DMS79 (cell line): ENCODE data around the gene BNIP3.

Experiments used
- DNase-seq: peaks from one replicate; lab custom pipeline; 2025; lab: John Stamatoyannopoulos, UW

BNIP3 gene

DNA sequence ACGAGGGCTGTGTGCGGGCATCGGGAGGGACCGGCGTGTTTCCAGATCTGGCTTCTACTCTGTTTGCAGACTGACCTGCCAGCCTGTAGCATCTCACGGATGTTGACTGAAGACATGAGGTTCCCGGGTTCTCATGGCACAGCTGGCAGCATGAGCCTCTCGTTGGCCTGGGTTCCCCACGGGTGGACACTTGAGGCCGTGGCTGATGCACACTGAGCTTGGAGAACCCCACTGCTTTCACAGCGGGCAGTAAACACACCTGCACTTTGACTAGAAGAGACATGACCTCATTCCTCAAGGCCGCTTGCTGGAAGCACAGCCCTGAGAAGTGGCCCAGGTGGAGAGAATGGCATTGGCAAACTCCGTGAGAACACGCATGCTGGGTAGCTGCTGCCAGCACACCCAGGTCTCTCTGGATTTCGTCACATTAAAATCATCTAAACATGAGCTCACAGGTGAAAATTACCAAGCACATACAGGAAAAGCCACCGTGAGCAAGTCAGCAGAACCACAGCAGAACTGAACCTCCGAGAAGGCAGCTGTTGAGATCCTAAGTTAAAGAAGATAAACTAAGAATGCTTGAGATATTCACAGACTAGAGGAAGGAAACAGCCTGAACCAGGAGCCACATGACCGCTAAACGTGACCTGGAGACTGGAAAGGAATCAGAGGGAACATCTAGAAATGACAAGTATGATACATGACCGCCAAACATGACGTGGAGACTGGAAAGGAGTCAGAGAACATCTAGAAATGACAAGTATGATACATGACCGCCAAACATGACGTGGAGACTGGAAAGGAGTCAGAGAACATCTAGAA lies 32.5 kb downstream of the BNIP3 start:
- no peak for DNase-seq

GRCh38 chr10:131948501-131948900 lies 33.2 kb downstream of the BNIP3 start:
- DNase-seq, result no peak

DNA sequence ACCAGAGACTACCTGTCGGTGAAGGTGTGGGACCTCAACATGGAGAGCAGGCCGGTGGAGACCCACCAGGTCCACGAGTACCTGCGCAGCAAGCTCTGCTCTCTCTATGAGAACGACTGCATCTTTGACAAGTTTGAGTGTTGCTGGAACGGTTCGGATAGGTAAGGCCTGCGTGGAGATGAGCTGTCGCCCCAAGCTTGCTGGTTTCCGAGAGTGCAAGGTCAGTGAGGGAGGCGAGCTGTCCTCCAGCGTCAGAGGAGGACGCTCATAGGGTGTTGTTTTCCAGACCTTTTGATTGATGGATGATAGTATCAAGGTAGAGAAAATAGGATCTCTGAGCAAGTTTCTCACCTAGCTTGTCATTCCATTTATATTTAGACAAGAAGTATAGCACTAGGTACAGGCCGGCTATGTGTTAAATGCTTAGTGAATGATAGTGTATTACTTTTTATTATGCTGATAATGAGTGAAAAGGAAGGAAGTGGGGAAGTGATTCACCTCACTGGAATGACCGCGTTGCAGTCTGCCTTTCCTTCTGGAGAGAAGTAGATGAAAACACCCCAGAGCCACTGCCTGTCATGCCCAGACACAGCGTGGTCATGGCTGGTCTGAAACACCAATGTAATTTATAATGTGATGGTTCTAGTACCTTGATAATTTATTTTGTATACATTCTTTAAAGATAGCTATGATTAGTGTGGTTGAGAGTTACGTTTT lies 33.9 kb downstream of the BNIP3 start:
- DNase-seq, result no peak

DNA sequence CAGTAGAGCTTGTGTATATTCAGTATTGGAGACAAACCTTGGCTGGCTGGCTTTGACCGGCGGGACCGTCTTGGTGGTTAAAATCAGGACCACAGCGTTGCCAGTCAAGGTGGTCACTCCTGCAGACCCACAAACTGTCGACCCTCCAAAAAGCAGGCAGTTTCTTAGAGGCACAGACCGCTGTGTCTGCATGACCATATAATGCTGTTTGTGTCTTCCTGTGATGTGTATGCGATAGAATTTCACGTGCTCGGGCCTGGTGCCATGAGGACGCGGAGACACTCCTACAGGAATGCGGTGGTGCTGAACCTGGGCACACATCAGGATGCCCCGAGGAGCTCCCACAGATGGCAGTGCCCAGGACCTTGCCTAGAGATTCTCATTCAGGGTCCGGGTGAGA lies 34.8 kb downstream of the BNIP3 start:
- no peak for DNase-seq

- DNase-seq, result no peak
These were observed 35.4 kb downstream of the BNIP3 start for GRCh38 chr10:131946321-131946751.

DNA sequence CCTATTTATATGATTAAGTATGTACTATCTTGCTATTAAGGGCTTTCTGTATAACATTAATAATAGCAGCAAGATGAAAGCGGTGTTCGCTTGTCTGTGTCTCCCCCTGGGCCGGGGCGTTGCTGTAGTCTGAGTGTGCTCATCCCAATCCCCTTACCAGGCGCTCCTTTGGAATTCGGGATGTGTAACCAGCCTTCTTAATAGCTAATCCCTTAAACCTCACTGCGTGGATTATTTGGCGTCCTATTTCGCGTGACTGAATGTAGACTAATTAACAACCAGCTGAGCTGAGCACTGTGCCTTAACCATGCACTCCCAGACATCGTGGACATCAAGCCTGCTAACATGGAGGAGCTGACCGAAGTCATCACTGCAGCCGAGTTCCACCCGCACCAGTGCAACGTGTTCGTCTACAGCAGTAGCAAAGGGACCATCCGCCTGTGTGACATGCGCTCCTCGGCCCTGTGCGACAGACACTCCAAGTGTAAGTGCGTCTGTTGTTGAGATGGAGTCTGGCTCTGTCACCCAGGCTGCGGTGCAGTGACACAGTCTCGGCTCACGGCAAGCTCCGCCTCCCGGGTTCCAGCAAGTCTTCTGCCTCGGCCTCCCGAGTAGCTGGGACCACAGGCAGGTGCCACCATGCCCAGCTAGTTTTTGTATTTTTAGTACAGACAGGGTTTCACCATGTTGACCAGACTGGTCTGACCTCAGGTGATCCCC lies 36.6 kb downstream of the BNIP3 start:
- no peak for DNase-seq

DNA sequence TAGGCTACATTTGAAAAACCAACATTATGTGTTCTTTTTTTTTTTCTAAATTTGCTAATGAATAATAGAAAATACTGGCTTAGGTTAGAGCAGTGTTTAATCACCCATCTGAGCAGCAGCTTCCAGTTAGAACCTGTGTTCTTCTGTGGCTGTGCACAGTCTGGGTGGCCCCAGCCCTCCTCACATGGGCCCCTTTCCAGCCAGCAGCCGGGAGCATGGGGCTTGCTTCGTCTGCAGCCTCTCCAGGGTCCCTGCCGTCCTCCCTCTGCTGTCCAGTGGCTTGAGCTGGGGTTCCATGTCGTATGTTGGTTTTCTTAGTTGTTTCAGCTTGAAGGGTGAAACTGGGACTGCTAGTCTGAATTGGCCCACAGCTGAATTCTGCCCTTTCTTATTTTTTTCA lies 37.3 kb downstream of the BNIP3 start:
- DNase-seq, result no peak

DNA sequence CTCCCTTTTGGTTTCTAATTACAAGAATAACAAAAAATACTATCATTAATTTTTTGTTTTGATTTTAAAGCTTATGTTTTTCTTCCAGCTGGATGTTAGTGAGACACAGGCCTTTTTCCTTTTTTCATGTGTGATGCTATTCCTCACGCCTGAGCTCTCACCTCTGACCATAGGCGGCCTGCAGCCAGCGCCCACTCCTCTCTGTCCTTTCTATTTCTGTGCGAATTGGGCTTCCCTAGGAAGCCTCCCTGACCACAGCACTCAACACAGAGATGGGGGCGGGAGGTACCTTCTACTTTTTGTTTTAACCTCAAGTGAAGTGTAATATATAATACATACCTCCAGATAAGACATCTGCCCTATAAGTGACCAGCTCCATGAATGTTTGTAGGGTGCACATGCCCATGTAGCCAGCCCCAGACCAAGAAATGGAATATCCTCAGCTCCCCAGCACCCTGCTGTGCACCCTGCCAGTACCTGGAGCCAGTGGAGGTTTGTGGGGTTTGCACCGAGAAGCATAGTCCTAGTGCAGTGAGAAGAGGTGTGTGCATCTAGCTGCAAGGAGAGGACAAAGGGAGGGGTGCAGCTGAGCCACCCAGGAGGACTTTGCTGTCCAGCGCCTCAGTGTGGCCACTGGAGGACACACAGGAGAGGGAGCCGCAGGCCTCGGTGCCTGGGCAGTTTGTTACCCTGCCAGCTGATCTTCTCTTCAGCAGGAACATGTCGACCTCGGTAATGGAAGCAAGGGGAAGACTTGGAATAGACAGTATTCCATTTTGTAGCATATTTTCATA lies 38.5 kb downstream of the BNIP3 start:
- DNase-seq, result no peak

- no peak for DNase-seq
These were observed 39.3 kb downstream of the BNIP3 start for GRCh38 chr10:131942455-131942854.

DNA sequence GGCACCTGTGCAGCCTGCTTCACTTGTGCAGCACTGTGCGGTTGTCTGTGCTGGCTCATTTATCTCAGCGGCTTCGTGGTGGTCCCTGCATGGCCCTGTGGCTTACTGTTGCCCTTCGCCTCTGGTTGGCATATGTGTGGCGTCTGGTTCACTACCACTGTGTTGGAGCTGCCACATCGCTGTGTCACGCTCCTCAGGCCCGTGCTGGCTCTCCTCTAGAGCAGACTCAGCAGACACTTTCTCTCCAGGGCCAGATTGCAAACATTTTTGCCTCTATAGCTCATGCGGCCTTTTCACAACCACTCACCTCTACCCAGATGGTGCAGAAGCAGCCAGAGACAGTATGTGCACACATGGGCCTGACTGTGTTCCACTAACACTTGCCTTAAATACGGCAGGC lies 43.0 kb downstream of the BNIP3 start:
- no peak for DNase-seq

- DNase-seq, result no peak
These were observed 43.9 kb downstream of the BNIP3 start for GRCh38 chr10:131937836-131938235.

DNA sequence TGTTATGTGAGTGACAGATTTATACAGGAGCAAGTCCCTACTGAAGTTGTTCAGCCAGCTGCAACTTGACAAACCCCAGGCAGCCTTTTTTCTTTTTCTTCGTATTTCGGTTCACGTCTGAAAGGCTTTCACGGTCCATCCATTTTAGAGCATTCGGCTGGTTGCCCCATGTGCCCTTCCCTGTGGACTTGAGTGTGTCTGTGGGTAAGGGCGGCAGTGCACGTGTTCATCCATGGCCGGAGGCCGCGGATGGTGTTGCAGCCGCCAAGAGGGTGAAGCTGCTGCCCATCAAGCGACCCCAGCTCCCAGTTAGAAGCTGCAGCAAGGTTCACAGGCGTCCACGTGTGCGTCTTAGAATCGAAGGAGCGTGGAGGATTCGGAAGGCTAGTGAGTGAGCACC lies 45.0 kb downstream of the BNIP3 start:
- no peak for DNase-seq

DNA sequence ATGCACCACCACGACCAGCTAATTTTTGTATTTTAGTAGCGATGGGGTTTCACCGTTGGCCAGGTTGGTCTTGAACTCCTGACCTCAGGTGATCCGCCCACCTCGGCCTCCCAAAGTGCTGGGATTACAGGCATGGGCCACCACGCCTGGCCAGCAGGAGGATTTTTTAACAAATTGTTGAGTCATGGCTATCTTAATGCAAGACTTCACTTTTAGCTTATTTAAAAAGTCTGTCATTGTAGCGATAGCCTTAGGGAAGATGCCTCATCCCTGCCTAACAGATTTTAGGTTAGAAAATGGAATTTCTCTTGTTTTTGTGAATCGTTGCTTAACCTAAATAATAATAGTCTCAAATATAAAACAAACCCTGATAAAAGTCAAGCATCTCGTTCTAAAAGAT lies 45.4 kb downstream of the BNIP3 start:
- DNase-seq, result no peak

GRCh38 chr10:131935260-131935659 lies 46.5 kb downstream of the BNIP3 start:
- DNase-seq, result no peak

GRCh38 chr10:131934769-131935168 lies 47.0 kb downstream of the BNIP3 start:
- DNase-seq, result no peak

DNA sequence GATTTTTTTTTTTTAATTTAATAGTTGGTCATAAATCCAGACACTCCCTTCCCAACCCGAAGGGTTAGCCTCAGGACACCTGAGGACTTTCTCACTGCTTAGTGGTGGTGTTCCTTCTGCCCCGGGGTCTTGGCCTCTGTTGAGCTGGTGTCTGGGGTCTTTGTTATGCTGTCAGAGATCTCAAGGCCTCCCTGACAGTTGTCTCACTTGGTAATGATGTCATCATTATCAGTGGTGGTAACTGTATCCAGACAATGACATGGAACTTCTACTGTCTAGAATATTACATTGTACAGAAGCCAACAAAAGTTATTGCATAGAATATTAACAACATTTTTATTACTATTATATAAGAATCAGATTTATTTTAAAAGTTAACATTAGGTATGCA lies 48.0 kb downstream of the BNIP3 start:
- DNase-seq, result no peak

GRCh38 chr10:131933016-131933695 lies 48.6 kb downstream of the BNIP3 start:
- no peak for DNase-seq

DNA sequence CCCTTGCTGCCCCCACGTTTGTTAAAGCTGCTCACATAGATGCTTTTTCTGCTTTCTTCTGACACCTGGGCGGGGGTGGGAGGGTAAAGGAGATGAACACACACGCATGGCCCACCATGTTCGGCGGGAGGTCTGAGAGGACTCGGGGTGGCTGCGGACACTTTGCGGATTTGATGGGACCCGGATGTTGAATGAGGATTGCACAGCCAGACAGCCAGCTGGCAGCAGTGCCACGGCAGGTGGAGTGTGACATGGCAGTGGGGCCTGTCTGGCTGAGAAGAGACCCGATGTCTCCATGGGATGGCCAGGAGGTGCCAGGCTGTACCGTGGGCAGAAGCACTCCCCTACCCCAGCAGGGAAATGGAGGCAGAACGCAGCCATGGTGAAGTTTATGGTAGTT lies 49.7 kb downstream of the BNIP3 start:
- DNase-seq, result no peak

- DNase-seq, result no peak
These were observed 51.0 kb downstream of the BNIP3 start for GRCh38 chr10:131930586-131931330.

DNA sequence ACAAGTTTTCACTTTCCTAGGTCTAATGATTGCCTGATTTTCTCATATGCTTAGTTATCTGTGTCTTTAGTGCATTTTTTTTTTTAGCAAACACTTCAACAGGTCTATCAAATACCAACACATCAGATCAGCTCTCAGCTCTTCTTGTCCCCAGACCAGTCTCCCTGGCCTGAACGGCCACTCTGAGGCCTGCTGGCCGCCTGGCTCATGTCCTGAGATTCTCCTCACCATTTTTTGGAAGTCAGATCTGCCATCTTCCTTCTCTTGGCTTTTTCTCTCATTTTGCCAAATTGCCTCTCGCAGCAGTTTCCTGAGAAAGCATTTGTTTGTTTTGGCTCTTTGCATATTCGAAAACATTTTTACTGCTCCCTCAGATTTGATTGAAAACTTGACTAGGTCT lies 51.6 kb downstream of the BNIP3 start:
- no peak for DNase-seq
